ENCODE measurements around the gene CFAP100.

DNA sequence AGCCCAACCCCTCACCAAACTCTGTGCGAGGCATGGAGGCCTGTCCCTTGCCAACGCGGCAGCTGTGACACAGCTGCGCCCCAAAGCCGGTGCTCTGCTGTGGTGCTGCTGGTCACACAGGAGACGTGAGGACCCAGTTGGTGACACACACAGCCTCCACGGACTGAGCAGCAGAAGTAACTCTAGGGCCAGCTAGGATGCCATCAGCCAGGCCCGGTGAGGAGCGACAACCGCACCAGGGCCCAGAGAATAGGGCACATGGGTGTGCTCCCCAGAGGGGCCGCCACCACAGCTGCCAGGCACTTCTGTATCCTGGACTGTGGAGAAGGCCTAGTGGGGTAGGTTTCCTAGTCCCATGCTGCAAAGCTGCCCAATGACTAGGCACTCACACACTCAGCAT is 70.3 kb downstream of the CFAP100 start:
- TF ChIP-seq EZH2 (IDR thresholded peaks at IDR 0.05; ENCODE audit: low read depth), result no peak
- TF ChIP-seq, protein P1, sequence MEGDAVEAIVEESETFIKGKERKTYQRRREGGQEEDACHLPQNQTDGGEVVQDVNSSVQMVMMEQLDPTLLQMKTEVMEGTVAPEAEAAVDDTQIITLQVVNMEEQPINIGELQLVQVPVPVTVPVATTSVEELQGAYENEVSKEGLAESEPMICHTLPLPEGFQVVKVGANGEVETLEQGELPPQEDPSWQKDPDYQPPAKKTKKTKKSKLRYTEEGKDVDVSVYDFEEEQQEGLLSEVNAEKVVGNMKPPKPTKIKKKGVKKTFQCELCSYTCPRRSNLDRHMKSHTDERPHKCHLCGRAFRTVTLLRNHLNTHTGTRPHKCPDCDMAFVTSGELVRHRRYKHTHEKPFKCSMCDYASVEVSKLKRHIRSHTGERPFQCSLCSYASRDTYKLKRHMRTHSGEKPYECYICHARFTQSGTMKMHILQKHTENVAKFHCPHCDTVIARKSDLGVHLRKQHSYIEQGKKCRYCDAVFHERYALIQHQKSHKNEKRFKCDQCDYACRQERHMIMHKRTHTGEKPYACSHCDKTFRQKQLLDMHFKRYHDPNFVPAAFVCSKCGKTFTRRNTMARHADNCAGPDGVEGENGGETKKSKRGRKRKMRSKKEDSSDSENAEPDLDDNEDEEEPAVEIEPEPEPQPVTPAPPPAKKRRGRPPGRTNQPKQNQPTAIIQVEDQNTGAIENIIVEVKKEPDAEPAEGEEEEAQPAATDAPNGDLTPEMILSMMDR (conservative IDR thresholded peaks at IDR 0.05), result no peak

Data from PC-9 (cell line).